Fibroblast of lung (primary cell): Measurements from ENCODE around the gene TMEM92. TPM values are rescaled to one million over a fixed set of nuclear protein-coding genes. Genes with fewer than 3 reads are reported as not detected.

Experiments
- DNase-seq, 2 donors: peaks; one replicate each; pipeline versions ENCODE4 v3.0.0 to v3.0.0-alpha.2; 2010; ENCODE audit warnings: low read depth in 2 of 2
- H2AFZ ChIP-seq: 2 replicates; pipeline ENCODE4 v1.5.1; 2012; ENCODE audit warnings: low read length, control low read depth, inconsistent platforms
- H3K27ac ChIP-seq: 2 replicates; pipeline ENCODE4 v1.5.1; 2011; ENCODE audit warnings: low read length, control low read depth; ENCODE audit not compliant: insufficient read depth
- H3K27me3 ChIP-seq: 2 replicates; pipeline ENCODE4 v1.5.1; 2011; ENCODE audit warnings: mild to moderate bottlenecking, low read length; ENCODE audit not compliant: control insufficient read depth, insufficient read depth
- H3K36me3 ChIP-seq: 2 replicates; pipeline ENCODE4 v1.5.1; 2011; ENCODE audit warnings: low read length; ENCODE audit not compliant: control insufficient read depth, insufficient read depth
- H3K4me1 ChIP-seq: 2 replicates; pipeline ENCODE4 v1.5.1; 2011; ENCODE audit warnings: low read length; ENCODE audit not compliant: control insufficient read depth, insufficient read depth; ENCODE audit errors: extremely low read depth
- H3K4me2 ChIP-seq: 2 replicates; pipeline ENCODE4 v1.5.1; 2011; ENCODE audit warnings: low read length, control low read depth; ENCODE audit not compliant: insufficient read depth; ENCODE audit errors: extremely low read depth
- H3K4me3 ChIP-seq, 4 experiments: fragments of 200-600 bp in 1 of 4; sonication (generic) in 1 of 4; replicated peaks in 1 of 4; 2 replicates each; pipeline ENCODE4 v1.5.1; 2011 to 2016; ENCODE audit warnings: low read length in 4 of 4, low read depth in 3 of 4, mild to moderate bottlenecking in 3 of 4, control low read depth in 2 of 4, inconsistent platforms in 1 of 4, mixed read lengths in 1 of 4; ENCODE audit not compliant: insufficient read depth in 1 of 4; ENCODE audit errors: control extremely low read depth in 1 of 4
- H3K79me2 ChIP-seq: 2 replicates; pipeline ENCODE4 v1.5.1; 2012; ENCODE audit warnings: mild to moderate bottlenecking, low read length, inconsistent platforms; ENCODE audit not compliant: control insufficient read depth, insufficient read depth
- H3K9ac ChIP-seq: 2 replicates; pipeline ENCODE4 v1.5.1; 2011; ENCODE audit warnings: mild to moderate bottlenecking, low read length, control low read depth; ENCODE audit not compliant: insufficient read depth
- H3K9me3 ChIP-seq: 2 replicates; pipeline ENCODE4 v1.5.1; 2012; ENCODE audit warnings: low read depth, low read length; ENCODE audit not compliant: control insufficient read depth, insufficient read depth
- H4K20me1 ChIP-seq: 2 replicates; pipeline ENCODE4 v1.5.1; 2011; ENCODE audit warnings: low read length; ENCODE audit not compliant: control insufficient read depth, insufficient read depth; ENCODE audit errors: extremely low read depth
- EZH2 ChIP-seq: IDR thresholded peaks from 2 replicates; pipeline ENCODE4 v1.5.1; 2012; ENCODE audit warnings: low read length, control low read depth, mild to moderate bottlenecking; ENCODE audit errors: missing control alignments
- polyA plus RNA-seq, 2 donors: library from polyadenylated mRNA; depleted of rRNA in 1 of 2; stranded (reverse) in 1 of 2; unstranded in 1 of 2; fragments of >200 nt; gene quantifications; 2 replicates each; pipeline ENCODE4 v1.2.1, GENCODE V29; 2011 to 2012; ENCODE audit warnings: missing spikeins in 1 of 2
- total RNA-seq: library from RNA; depleted of rRNA; stranded (reverse); fragments of >200 nt; gene quantifications from 2 replicates; pipeline ENCODE4 v1.2.1, GENCODE V29; 2014
- TF ChIP-seq, protein P1 (sequence below), 2 donors: IDR thresholded peaks in 1 of 2; conservative IDR thresholded peaks in 1 of 2; 1 replicate in 1 of 2; 2 replicates in 1 of 2; pipeline ENCODE4 v1.5.1; 2011 to 2012; ENCODE audit warnings: low read length in 2 of 2, control low read depth in 1 of 2, inconsistent platforms in 1 of 2, low read depth in 1 of 2, mild to moderate bottlenecking in 1 of 2

TMEM92 gene
- total and polyA plus RNA-seq, 2 donors (not counting 1 experiment from before 2014, with no cell fraction given) = under 0.01 to 0.05 TPM

- Histone ChIP-seq H3K79me2 (peaks cover 2% of the 10 kb centered on the region), H3K9me3 (no peaks in the 10 kb centered on the region), H3K9ac (no peak overlapping the region), H3K4me1 (peaks cover 46% of the 10 kb centered on the region), H3K36me3 (no peaks in the 10 kb centered on the region), H3K27ac (no peak overlapping the region), H3K27me3 (no peaks in the 10 kb centered on the region), H3K4me2 (no peak overlapping the region), H4K20me1 (no peaks in the 10 kb centered on the region), H2AFZ (no peak overlapping the region), H3K4me3 (no peak overlapping the region)
- TF ChIP-seq EZH2 = no peak
- TF ChIP-seq, protein P1, sequence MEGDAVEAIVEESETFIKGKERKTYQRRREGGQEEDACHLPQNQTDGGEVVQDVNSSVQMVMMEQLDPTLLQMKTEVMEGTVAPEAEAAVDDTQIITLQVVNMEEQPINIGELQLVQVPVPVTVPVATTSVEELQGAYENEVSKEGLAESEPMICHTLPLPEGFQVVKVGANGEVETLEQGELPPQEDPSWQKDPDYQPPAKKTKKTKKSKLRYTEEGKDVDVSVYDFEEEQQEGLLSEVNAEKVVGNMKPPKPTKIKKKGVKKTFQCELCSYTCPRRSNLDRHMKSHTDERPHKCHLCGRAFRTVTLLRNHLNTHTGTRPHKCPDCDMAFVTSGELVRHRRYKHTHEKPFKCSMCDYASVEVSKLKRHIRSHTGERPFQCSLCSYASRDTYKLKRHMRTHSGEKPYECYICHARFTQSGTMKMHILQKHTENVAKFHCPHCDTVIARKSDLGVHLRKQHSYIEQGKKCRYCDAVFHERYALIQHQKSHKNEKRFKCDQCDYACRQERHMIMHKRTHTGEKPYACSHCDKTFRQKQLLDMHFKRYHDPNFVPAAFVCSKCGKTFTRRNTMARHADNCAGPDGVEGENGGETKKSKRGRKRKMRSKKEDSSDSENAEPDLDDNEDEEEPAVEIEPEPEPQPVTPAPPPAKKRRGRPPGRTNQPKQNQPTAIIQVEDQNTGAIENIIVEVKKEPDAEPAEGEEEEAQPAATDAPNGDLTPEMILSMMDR (conservative IDR thresholded peaks at IDR 0.05 in 1 of 2, IDR thresholded peaks at IDR 0.05 in 1 of 2; ENCODE audit: low read depth in 1 of 2, low read length in 2 of 2) = no peak
- peak in 1 of 2 donors; percentile 36 for DNase-seq
Observed at GRCh38 chr17:50268743-50269275, 5.5 kb upstream of the TMEM92 start.

DNA sequence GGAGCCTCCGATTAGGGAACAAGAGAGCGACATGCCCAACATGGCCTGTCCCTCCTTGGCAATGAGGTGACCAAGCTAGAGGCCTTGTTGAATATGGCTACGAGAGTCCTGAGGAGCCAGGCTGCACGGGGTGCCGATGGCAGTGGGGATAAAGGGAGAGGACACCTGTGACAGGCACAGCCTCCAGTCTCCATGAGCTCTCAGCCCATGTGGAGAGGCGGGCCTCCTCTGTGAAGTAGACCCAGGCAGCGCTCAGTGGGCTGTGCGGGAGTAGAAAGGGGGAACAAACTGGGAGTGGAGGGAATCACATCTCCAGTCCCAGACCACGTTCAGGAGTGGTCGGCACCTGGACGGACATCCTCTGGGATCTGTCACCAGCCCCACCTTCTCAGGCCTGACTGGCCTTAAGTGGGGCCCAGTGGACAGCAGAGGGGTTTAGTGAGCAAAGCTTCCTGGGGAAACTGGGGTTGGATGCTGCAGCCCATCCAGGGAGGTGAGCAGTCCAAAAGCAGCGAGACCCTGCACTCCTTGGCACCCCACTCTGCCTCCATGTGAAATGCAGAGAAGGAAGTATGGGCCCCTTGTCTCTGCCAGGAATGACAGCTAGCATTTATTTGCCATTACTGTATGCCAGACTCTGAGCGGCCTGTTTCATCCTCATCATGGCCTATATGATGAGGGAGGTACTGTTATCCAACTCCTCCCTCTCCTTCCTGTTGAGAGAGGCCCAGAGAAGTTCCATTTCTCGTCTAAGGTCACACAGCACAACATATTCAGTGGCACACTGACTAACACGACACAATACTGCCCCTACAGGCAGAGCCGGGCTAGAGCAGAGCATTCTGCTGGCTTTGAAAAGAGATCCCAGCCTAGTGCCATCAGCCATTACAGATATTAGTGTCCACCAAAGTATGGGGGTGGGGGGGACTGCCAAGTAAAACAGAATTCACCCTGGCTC lies 4.5 kb upstream of the TMEM92 start:
- Histone ChIP-seq H3K4me3 (peak overlapping the region in 1 of 4 experiments; percentile 44), H4K20me1 (no peaks in the 10 kb centered on the region), H3K36me3 (no peaks in the 10 kb centered on the region), H3K4me1 (peaks cover 44% of the 10 kb centered on the region), H3K27ac (peak overlapping the region; percentile 44), H2AFZ (no peak overlapping the region), H3K9me3 (no peaks in the 10 kb centered on the region), H3K4me2 (peak overlapping the region; percentile 46), H3K27me3 (no peaks in the 10 kb centered on the region), H3K79me2 (peaks cover 2% of the 10 kb centered on the region), H3K9ac (peak overlapping the region; percentile 9)
- TF ChIP-seq, protein P1 (conservative IDR thresholded peaks at IDR 0.05 in 1 of 2, IDR thresholded peaks at IDR 0.05 in 1 of 2; ENCODE audit: low read depth in 1 of 2, low read length in 2 of 2) = peak; percentile 80 to 96
- no peak for TF ChIP-seq EZH2
- peak; percentile 69 to 88 for DNase-seq
